RPMI7951 (cell line): ENCODE measurements around the gene DOK3. TPM values are rescaled to one million over a fixed set of nuclear protein-coding genes. Genes with fewer than 3 reads are reported as not detected.

Experiments used
- total RNA-seq: library from RNA; depleted of rRNA; stranded (reverse); fragments of >200 nt; shearing (Covaris generic); gene quantifications from 2 replicates; pipeline ENCODE4 v1.2.3, GENCODE V29; 2014; rRNA removed

DOK3 gene
- total RNA-seq, 1 experiment from 2014 or later: not detected

Other genes with a start within 250 kb of the DOK3 start
- 10.3 and 15.1 TPM in 2 replicates for gene RAB24, start 206.1 kb downstream of the DOK3 start, total RNA-seq
- 256 and 386 TPM in 2 replicates for gene PRELID1, start 206.0 kb downstream of the DOK3 start, total RNA-seq
- 50.6 and 72.9 TPM in 2 replicates for gene MXD3, start 197.9 kb downstream of the DOK3 start, total RNA-seq
- 273 and 306 TPM in 2 replicates for gene LMAN2, start 158.2 kb downstream of the DOK3 start, total RNA-seq
- 4.6 and 10.2 TPM in 2 replicates for gene RGS14, start 151.9 kb downstream of the DOK3 start, total RNA-seq
- gene SLC34A1, start 125.4 kb downstream of the DOK3 start, total RNA-seq: not detected in 2 replicates
- not detected in 2 replicates for gene PFN3, start 109.2 kb downstream of the DOK3 start, total RNA-seq
- gene F12, start 100.3 kb downstream of the DOK3 start, total RNA-seq: 0.12 and 0.59 TPM in 2 replicates
- gene GRK6, start 83.2 kb downstream of the DOK3 start, total RNA-seq: 26.9 and 27.4 TPM in 2 replicates
- 13.9 and 20.8 TPM in 2 replicates for gene PRR7, start 63.0 kb downstream of the DOK3 start, total RNA-seq
- 29.7 and 39.5 TPM in 2 replicates for gene DBN1, start 36.2 kb downstream of the DOK3 start, total RNA-seq
- gene PDLIM7, start 12.2 kb downstream of the DOK3 start, total RNA-seq: 88.4 and 93.8 TPM in 2 replicates
- gene DDX41, start 7.1 kb upstream of the DOK3 start, total RNA-seq: 74.2 and 87.6 TPM in 2 replicates
- gene FAM193B, start 44.7 kb upstream of the DOK3 start, total RNA-seq: 11.6 and 11.8 TPM in 2 replicates
- 62.2 and 104 TPM in 2 replicates for gene TMED9, start 82.4 kb upstream of the DOK3 start, total RNA-seq
- 12.6 and 17.7 TPM in 2 replicates for gene B4GALT7, start 90.3 kb upstream of the DOK3 start, total RNA-seq